Measurements from ENCODE around the gene CHN2.

CHN2 gene

DNA sequence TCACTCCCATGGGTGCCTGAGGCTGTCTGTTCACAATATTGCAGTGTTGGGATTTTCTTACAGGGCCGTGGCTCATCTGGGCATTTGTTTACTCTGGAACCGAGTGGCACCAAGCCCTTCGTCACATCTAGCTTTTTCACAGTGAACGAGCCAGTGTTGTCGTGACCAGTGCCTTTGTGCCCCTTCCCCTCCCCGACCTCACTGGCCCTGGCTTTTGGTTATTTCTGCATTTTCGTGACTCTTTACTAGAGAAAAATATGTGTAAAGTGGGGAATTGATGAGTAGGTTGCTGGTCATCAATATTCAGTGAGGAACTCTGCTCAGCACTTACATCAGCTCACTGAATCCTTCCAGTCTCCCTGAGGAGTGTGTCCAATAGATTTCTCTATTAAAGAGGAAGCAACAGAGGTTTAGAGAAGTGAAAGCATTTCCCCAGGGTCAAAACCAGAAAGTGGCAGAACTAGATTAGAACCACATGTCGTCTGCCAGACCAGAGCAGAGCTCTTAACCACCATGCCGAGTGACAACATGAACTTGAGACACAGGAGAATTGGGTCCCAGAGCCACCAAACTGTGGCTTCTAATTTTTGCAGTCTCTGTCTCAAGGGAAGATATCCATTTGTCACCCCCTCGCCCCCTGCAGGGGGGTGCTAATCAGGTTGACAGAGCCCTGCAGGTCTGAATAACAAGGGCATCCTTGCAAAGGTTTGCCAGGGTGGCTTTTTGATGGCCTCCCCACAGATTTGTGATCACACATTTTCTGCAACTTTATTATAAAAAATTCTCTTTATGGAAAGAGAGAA, 125.3 kb downstream of the CHN2 start:
- Histone ChIP-seq H3K27me3 (replicated peaks in 2 of 5; ENCODE audit: control insufficient read depth in 4 of 5, insufficient read depth in 5 of 5, low read length in 4 of 5) (no peaks in the 10 kb centered on the region), H3K4me1 (ENCODE audit: control extremely low read depth in 1 of 4, control insufficient read depth in 4 of 4, insufficient read depth in 4 of 4, low read length in 3 of 4) (peaks cover 2 to 23% (median 14%) of the 10 kb centered on the region in 4 experiments), H3K9me3 (ENCODE audit: control extremely low read depth in 1 of 5, control insufficient read depth in 4 of 5, insufficient read depth in 2 of 5, low read depth in 1 of 5, low read length in 4 of 5) (no peaks in the 10 kb centered on the region), H3K27ac (ENCODE audit: insufficient read depth in 1 of 2, low read depth in 1 of 2, low read length in 2 of 2, poor library complexity in 1 of 2, severe bottlenecking in 2 of 2) (no peak overlapping the region), H3K36me3 (ENCODE audit: control insufficient read depth in 4 of 4, insufficient read depth in 4 of 4, low read length in 3 of 4) (no peaks in the 10 kb centered on the region), H3K4me3 (ENCODE audit: control insufficient read depth in 1 of 7, extremely low read depth in 1 of 7, insufficient read depth in 4 of 7, low read depth in 2 of 7, low read length in 6 of 7) (peak overlapping the region in 3 of 7 experiments; percentile 16 to 26 (median 16))
- CTCF ChIA-PET, result interaction anchor here (0.9 to 3.8 kb wide), 10 partner anchors 10 to 163 kb away, joined by 3 to 15 read pairs (median 4); no protein-coding TSS in a partner anchor
- WGBS (ENCODE audit: insufficient coverage), result 37% methylated on average over 8 of the region's 10 CpGs
- DNase-seq, result peak; percentile 56 to 94 (median 91)
- POLR2A ChIA-PET, result no interaction called here

DNA sequence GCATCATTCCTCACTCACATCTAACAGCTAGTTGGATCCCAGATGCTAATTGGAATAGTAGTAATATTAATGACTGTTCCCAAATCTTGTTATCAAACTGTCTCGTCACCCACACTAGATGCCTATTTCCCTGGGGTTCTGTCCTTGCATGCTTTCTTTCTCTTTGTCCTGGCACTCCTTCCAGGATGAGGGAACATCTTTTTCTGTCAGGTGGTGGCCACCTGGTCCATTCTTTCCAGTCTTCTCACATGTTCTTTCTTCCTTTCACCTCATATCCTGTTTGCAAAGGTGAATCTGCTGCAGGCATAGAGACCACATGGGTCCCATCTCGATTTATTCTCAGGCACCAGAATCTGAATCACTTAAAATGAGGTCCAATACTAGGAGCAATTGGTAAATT, 126.0 kb downstream of the CHN2 start:
- POLR2A ChIA-PET, result no interaction called here
- H3K36me3 ChIP-seq (ENCODE audit: control insufficient read depth in 4 of 4, insufficient read depth in 4 of 4, low read length in 3 of 4), result no peaks in the 10 kb centered on the region
- no peak overlapping the region for H3K4me3 ChIP-seq (ENCODE audit: control insufficient read depth in 1 of 7, extremely low read depth in 1 of 7, insufficient read depth in 4 of 7, low read depth in 2 of 7, low read length in 6 of 7)
- CTCF ChIA-PET, result interaction anchor here (0.9 to 3.8 kb wide), 6 partner anchors 11 to 131 kb away, joined by 3 to 15 read pairs (median 4); no protein-coding TSS in a partner anchor
- no peak overlapping the region for H3K27ac ChIP-seq (ENCODE audit: insufficient read depth in 1 of 2, low read depth in 1 of 2, low read length in 2 of 2, poor library complexity in 1 of 2, severe bottlenecking in 2 of 2)
- peaks cover 2 to 23% (median 14%) of the 10 kb centered on the region in 4 experiments for H3K4me1 ChIP-seq (ENCODE audit: control extremely low read depth in 1 of 4, control insufficient read depth in 4 of 4, insufficient read depth in 4 of 4, low read length in 3 of 4)
- DNase-seq, result no peak
- 100% methylated on average over 2 of the region's 2 CpGs for WGBS (ENCODE audit: insufficient coverage)
- no peaks in the 10 kb centered on the region for H3K27me3 ChIP-seq (replicated peaks in 2 of 5; ENCODE audit: control insufficient read depth in 4 of 5, insufficient read depth in 5 of 5, low read length in 4 of 5)
- no peaks in the 10 kb centered on the region for H3K9me3 ChIP-seq (ENCODE audit: control extremely low read depth in 1 of 5, control insufficient read depth in 4 of 5, insufficient read depth in 2 of 5, low read depth in 1 of 5, low read length in 4 of 5)

DNA sequence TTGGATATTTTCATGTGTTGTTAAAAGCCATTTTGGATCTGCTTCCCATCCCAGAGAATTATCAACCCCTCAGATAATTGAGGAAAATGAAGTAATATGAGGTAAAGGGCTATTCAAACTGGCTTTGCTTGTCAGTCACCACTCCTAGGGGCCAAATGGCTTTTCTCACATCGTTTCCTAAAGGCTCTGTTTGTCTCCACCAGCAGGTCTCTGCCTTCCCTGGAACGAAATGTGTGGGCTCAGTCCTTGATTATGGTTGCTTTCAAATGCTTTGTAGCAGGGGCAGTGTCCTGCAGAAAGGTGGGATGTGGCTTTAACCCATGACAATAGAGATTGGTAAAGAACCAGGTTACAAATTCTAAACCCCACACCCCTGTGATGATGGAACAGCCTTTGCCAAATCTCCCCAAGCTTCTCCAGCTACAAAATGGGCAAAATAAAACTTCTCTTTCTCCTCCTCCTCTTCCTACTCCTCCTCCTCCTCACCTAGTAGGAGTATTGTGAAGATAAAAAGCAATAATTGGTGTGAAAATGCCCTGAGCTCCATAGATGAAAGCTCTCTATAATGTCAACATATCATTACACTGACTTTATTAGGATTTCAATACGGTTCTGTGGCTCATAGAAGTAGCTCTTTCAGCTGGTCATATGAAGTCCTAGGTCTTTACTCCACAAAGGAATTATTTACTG, 127.6 kb downstream of the CHN2 start:
- H3K9me3 ChIP-seq (ENCODE audit: control extremely low read depth in 1 of 5, control insufficient read depth in 4 of 5, insufficient read depth in 2 of 5, low read depth in 1 of 5, low read length in 4 of 5), result no peaks in the 10 kb centered on the region
- no peak overlapping the region for H3K27ac ChIP-seq (ENCODE audit: insufficient read depth in 1 of 2, low read depth in 1 of 2, low read length in 2 of 2, poor library complexity in 1 of 2, severe bottlenecking in 2 of 2)
- WGBS (ENCODE audit: insufficient coverage), result 100% methylated on average over 2 of the region's 3 CpGs
- ChIA-PET POLR2A (no interaction called here), CTCF (interaction anchor here (0.8 to 3.8 kb wide), 5 partner anchors 10 to 22 kb away, joined by 3 to 15 read pairs (median 5); no protein-coding TSS in a partner anchor)
- no peak for DNase-seq
- no peak overlapping the region for H3K4me3 ChIP-seq (ENCODE audit: control insufficient read depth in 1 of 7, extremely low read depth in 1 of 7, insufficient read depth in 4 of 7, low read depth in 2 of 7, low read length in 6 of 7)
- H3K36me3 ChIP-seq (ENCODE audit: control insufficient read depth in 4 of 4, insufficient read depth in 4 of 4, low read length in 3 of 4), result no peaks in the 10 kb centered on the region
- no peaks in the 10 kb centered on the region for H3K27me3 ChIP-seq (replicated peaks in 2 of 5; ENCODE audit: control insufficient read depth in 4 of 5, insufficient read depth in 5 of 5, low read length in 4 of 5)
- H3K4me1 ChIP-seq (ENCODE audit: control extremely low read depth in 1 of 4, control insufficient read depth in 4 of 4, insufficient read depth in 4 of 4, low read length in 3 of 4), result peaks cover 2 to 17% (median 14%) of the 10 kb centered on the region in 4 experiments

DNA sequence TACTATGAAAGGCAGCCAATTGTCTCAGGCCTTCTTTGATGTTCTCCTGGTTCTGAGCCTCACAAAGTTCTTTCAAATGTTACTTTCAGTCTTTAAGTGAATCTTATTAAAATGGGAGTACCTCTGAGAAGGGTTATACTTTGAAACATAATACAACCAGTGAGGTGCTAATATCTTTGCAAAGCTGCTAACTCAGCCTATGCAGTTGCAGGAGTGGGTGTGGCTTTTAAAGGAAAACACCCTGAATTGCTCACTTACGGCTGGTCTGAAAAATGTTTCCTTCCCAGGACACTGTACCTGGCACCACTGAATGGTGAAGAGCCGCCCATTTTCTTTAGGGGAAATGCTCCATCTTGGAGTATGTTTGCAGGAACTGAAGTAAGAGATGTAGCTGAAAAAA, 130.9 kb downstream of the CHN2 start:
- Histone ChIP-seq H3K4me1 (ENCODE audit: control extremely low read depth in 1 of 4, control insufficient read depth in 4 of 4, insufficient read depth in 4 of 4, low read length in 3 of 4) (peaks cover 5 to 27% (median 13%) of the 10 kb centered on the region in 4 experiments), H3K4me3 (ENCODE audit: control insufficient read depth in 1 of 7, extremely low read depth in 1 of 7, insufficient read depth in 4 of 7, low read depth in 2 of 7, low read length in 6 of 7) (no peak overlapping the region), H3K27me3 (replicated peaks in 2 of 5; ENCODE audit: control insufficient read depth in 4 of 5, insufficient read depth in 5 of 5, low read length in 4 of 5) (no peaks in the 10 kb centered on the region), H3K9me3 (ENCODE audit: control extremely low read depth in 1 of 5, control insufficient read depth in 4 of 5, insufficient read depth in 2 of 5, low read depth in 1 of 5, low read length in 4 of 5) (no peaks in the 10 kb centered on the region), H3K36me3 (ENCODE audit: control insufficient read depth in 4 of 4, insufficient read depth in 4 of 4, low read length in 3 of 4) (no peaks in the 10 kb centered on the region), H3K27ac (ENCODE audit: insufficient read depth in 1 of 2, low read depth in 1 of 2, low read length in 2 of 2, poor library complexity in 1 of 2, severe bottlenecking in 2 of 2) (no peak overlapping the region)
- 100% methylated on average over 2 of the region's 2 CpGs for WGBS (ENCODE audit: insufficient coverage)
- ChIA-PET POLR2A (no interaction called here), CTCF (interaction anchor here (1.2 to 2.3 kb wide), 7 partner anchors 16 to 403 kb away, joined by 3 to 10 read pairs (median 4); no protein-coding TSS in a partner anchor)
- DNase-seq, result no peak

DNA sequence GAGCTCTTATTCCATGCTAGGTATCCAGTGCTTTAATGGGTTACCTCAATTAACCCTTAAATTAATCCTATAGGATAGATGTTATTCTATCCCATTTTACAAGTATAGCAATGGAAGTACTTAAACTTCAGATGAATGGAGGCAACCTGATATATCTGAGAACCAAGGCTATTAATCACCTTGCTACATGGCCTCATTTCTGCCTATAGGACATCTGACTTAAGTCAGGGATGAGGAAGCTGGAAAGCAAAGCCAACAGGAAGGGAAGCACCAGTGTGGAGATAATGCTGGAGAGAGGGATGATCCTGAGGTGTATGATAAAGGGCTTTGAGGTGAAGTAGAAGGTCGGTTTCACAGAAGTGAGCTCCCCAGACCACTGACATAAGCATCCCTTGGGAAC, 132.3 kb downstream of the CHN2 start:
- Histone ChIP-seq H3K27me3 (replicated peaks in 2 of 5; ENCODE audit: control insufficient read depth in 4 of 5, insufficient read depth in 5 of 5, low read length in 4 of 5) (no peaks in the 10 kb centered on the region), H3K36me3 (ENCODE audit: control insufficient read depth in 4 of 4, insufficient read depth in 4 of 4, low read length in 3 of 4) (no peaks in the 10 kb centered on the region), H3K27ac (ENCODE audit: insufficient read depth in 1 of 2, low read depth in 1 of 2, low read length in 2 of 2, poor library complexity in 1 of 2, severe bottlenecking in 2 of 2) (no peak overlapping the region), H3K4me3 (ENCODE audit: control insufficient read depth in 1 of 7, extremely low read depth in 1 of 7, insufficient read depth in 4 of 7, low read depth in 2 of 7, low read length in 6 of 7) (no peak overlapping the region), H3K4me1 (ENCODE audit: control extremely low read depth in 1 of 4, control insufficient read depth in 4 of 4, insufficient read depth in 4 of 4, low read length in 3 of 4) (peaks cover 4 to 30% (median 11%) of the 10 kb centered on the region in 4 experiments), H3K9me3 (ENCODE audit: control extremely low read depth in 1 of 5, control insufficient read depth in 4 of 5, insufficient read depth in 2 of 5, low read depth in 1 of 5, low read length in 4 of 5) (no peaks in the 10 kb centered on the region)
- ChIA-PET POLR2A (no interaction called here), CTCF (interaction anchor here (0.9 to 2.3 kb wide), 5 partner anchors 10 to 137 kb away, joined by 3 to 11 read pairs (median 3); no protein-coding TSS in a partner anchor)
- WGBS (ENCODE audit: insufficient coverage), result no CpG with 5 or more reads among the region's 1 CpG
- no peak for DNase-seq

DNA sequence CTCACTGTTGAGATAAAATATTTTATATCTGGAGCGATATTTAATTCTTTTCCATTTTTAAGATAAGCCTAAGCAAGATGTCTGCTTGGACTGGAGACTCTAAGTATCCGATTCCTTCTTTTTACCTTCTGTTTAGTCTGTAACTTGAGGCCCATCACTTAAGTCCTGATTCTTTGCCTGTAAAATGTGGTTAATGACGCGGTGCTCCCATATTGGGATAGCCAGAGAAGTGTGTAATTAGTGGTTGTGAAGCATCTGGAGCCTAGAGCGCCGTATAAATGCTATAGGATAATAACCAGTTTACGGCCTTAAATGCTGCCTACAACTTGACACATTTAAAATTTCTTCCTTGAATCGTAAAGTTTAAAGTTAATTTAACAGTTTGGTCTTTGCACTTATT, 132.9 kb downstream of the CHN2 start:
- WGBS (ENCODE audit: insufficient coverage), result no CpG with 5 or more reads among the region's 8 CpGs
- POLR2A ChIA-PET, result no interaction called here

More for the DNA sequence above, 132.9 kb downstream of the CHN2 start:
- no peak for DNase-seq
- H3K4me1 ChIP-seq (ENCODE audit: control extremely low read depth in 1 of 4, control insufficient read depth in 4 of 4, insufficient read depth in 4 of 4, low read length in 3 of 4), result peaks cover 7 to 33% (median 12%) of the 10 kb centered on the region in 4 experiments
- no peak overlapping the region for H3K27ac ChIP-seq (ENCODE audit: insufficient read depth in 1 of 2, low read depth in 1 of 2, low read length in 2 of 2, poor library complexity in 1 of 2, severe bottlenecking in 2 of 2)
- CTCF ChIA-PET, result interaction anchor here (0.9 to 2.3 kb wide), 3 partner anchors 9 to 138 kb away, joined by 3 to 11 read pairs (median 3); no protein-coding TSS in a partner anchor
- H3K9me3 ChIP-seq (ENCODE audit: control extremely low read depth in 1 of 5, control insufficient read depth in 4 of 5, insufficient read depth in 2 of 5, low read depth in 1 of 5, low read length in 4 of 5), result no peaks in the 10 kb centered on the region
- no peaks in the 10 kb centered on the region for H3K36me3 ChIP-seq (ENCODE audit: control insufficient read depth in 4 of 4, insufficient read depth in 4 of 4, low read length in 3 of 4)
- no peak overlapping the region for H3K4me3 ChIP-seq (ENCODE audit: control insufficient read depth in 1 of 7, extremely low read depth in 1 of 7, insufficient read depth in 4 of 7, low read depth in 2 of 7, low read length in 6 of 7)
- no peaks in the 10 kb centered on the region for H3K27me3 ChIP-seq (replicated peaks in 2 of 5; ENCODE audit: control insufficient read depth in 4 of 5, insufficient read depth in 5 of 5, low read length in 4 of 5)

All from common myeloid progenitor, CD34-positive (primary cell).